ENCODE measurements around the gene FNDC8. TPM values are rescaled to one million over a fixed set of nuclear protein-coding genes. Genes with fewer than 3 reads are reported as not detected.
A peak's percentile ranks its signal among the peaks of the same experiment; 100 is the strongest.

Gene FNDC8
- total and polyA plus RNA-seq, 9 of the 15 experiments (the other 6 are each of a cell fraction or from before 2014, with no cell fraction given) = 0.04 TPM; not detected in 8

DNA sequence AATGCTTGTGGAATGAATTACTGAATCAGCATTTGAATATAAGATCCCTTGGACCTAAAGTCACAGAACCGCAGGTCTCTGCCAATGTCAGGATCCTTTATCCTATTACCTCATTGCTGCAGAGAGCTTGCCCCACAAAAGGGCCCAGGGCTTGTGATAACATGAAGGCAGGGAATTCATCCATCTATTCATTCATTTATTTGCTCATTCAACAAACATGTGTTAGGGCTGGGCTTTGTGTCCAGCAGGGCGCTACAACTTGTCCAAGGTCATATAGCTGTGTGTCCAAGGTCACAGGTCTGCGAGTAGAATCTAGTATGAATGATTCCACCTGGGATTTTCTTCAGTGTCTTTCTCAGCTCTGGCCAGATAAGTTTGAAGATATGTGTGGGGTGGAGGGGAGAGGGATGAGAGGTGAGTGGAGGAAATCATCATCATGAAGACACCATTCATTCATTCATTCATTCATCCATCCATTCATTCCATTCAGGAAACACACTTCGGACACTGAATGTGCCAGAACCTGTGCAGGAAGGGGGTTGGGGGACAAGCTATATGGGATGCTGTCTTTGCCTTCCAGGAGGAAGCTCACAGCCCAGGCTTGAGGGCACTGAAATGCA is 24.9 kb downstream of the FNDC8 start:
- no peak overlapping the region for H3K4me2 ChIP-seq (ENCODE audit: insufficient read depth, low read length)
- no peak overlapping the region for H3K9ac ChIP-seq (ENCODE audit: insufficient read depth in 1 of 2, low read depth in 2 of 2, low read length in 2 of 2)
- H3K36me3 ChIP-seq (ENCODE audit: control insufficient read depth, insufficient read depth, low read length) = no peaks in the 10 kb centered on the region
- H3K9me1 ChIP-seq (ENCODE audit: control insufficient read depth, insufficient read depth, low read length) = no peaks in the 10 kb centered on the region
- FAIRE-seq (no peak), ATAC-seq (no peak), DNase-seq (ENCODE audit: extremely low read depth in 1 of 4, low spot score in 3 of 4) (no peak)
- H3K4me1 ChIP-seq (replicated peaks in 1 of 2; ENCODE audit: control insufficient read depth in 2 of 2, insufficient read depth in 2 of 2, low read length in 2 of 2) = peaks cover 0 to 9% of the 10 kb centered on the region in 2 experiments; a peak in 3 of 5 replicates
- in situ Hi-C loops (cut with MboI) (loop anchor here (10.0 kb wide), 1 partner anchor 598 kb away; no protein-coding TSS in a partner anchor), intact Hi-C loops (cut with micrococcal nuclease) (loop anchor here (10.0 kb wide), 1 partner anchor 388 kb away; the partner anchor contains the start of gene SLFN12L)
- H3K9me3 ChIP-seq (replicated peaks; ENCODE audit: control insufficient read depth, insufficient read depth, low read depth, low read length) = no peaks in the 10 kb centered on the region
- no peak overlapping the region for H3K27ac ChIP-seq (ENCODE audit: extremely low read depth, low read depth, low read length)
- ChIA-PET CTCF (ENCODE audit: low intra/inter-chr PET ratio) (no interaction called here), POLR2A (no interaction called here)
- no TSS peak for BruUV-seq (replicated peaks)
- WGBS (ENCODE audit: insufficient coverage, low coverage, missing lambda C conversion rate) = 22% methylated on average over 4 of the region's 4 CpGs
- H3K4me3 ChIP-seq = no peak overlapping the region
- H3K27me3 ChIP-seq (ENCODE audit: control insufficient read depth in 2 of 2, insufficient read depth in 2 of 2, low read length in 2 of 2) = peaks cover 25 to 33% of the 10 kb centered on the region in 2 experiments
- peaks cover 9% of the 10 kb centered on the region for H3K79me2 ChIP-seq (ENCODE audit: control insufficient read depth, insufficient read depth, low read length)
- TF ChIP-seq ESRRA (IDR thresholded peaks at IDR 0.05; ENCODE audit: borderline replicate concordance, low read depth) = peak; percentile 46; the same call in 1 of the 2 replicates
- no peak for TF ChIP-seq KAT7 (CRISPR knock-in tag; IDR thresholded peaks at IDR 0.05; ENCODE audit: borderline replicate concordance)
- peak; percentile 62; the same call in 1 of the 2 replicates for TF ChIP-seq ZNF24 (IDR thresholded peaks at IDR 0.05)
- no peak for TF ChIP-seq MBD1 (CRISPR knock-in tag; IDR thresholded peaks at IDR 0.05)
- H4K20me1 ChIP-seq (replicated peaks; ENCODE audit: control insufficient read depth, insufficient read depth, low read length) = 0 out of 2 replicates have a peak, but pooled peaks cover 3% of the 10 kb centered on the region
- no peak overlapping the region for H2AFZ ChIP-seq (ENCODE audit: low read depth, low read length)
